Activated effector memory CD4-positive, alpha-beta T cell treated with Interleukin-2 at 50 U/mL for 16 hours (primary cell): Measurements from ENCODE around the gene AKAP9.
A peak's percentile ranks its signal among the peaks of the same experiment; 100 is the strongest.
"Not testable (repeated sequence)": the region's sequence is repeated elsewhere in the genome, so short reads cannot be mapped to it uniquely, and the experiment has no call there.

Experiments
- DNase-seq: peaks from one replicate; pipeline ENCODE4 v3.0.0-alpha.2; 2020

AKAP9 gene

DNA sequence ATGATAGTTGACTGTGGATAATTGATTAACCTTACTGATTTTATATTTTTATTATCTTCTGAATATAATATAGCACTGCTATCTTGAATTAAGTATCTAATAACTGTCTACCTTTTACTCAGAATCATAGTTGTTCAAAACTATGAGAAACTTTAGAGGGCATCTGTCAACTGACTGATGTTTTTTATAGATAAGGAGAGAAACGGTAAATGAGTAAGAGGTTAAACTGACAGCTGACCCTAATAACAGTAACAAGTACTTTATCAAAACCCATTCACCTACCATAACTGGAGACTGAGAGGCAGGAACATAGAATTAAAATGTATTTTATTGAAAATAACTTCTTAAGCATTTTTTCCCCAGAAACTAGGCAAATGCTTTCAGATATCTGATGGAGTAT, 131.5 kb downstream of the AKAP9 start:
- no peak for DNase-seq

DNA sequence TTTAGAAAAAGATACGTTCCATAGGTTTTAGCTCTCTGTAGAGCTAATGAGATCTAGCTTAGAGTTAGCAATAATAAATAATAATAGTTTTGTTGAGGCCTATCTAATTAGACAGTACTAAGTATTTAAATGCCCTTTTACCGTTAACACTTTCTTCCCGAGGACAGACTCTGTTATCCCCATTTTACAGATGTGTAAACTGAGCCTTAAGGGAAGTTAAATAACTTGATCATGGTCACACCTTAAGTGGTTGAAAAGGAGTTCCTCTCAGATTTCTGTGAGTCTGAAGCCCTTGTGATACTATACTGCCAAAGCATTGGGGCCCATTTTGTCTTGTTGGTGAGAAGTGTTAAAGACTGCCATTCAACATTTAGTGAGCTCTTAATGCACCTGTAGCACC, 132.0 kb downstream of the AKAP9 start:
- DNase-seq = no peak

DNA sequence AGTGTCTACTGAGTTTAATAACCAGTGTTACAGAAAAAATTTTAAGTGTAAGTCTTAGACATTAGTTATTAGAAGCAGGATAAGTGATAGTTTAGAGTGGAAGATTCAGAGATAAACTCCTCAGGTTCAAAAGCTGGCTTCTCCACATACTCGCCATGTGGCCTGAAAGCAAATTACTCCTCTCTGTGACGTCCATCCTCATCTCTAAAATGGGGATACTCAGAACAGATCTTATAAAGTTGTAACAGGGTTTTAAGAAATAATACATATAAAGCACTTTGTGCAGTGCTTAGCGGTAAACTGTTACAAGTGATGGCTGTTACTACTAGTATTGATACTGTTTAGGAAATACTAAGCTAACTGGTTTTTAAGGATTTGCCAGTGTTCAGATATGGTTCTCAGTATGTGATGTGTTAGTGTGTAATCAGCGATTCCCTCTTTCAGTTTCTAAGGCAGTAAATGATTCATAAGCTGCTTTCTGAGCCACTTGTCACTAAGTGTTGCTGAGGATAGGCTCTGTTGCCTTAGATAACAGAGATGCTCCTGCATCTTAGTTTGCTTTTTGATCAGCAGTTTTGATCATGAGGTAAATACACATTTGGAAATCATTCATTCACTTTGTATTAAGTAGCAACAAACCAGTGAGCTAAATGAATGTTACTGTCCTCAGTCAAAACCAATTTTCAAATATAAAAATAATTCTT, 134.9 kb downstream of the AKAP9 start:
- no peak for DNase-seq

GRCh38 chr7:92076509-92076908, 135.8 kb downstream of the AKAP9 start:
- no peak for DNase-seq

- not testable (repeated sequence) for DNase-seq
These were observed 143.3 kb downstream of the AKAP9 start for GRCh38 chr7:92083922-92084321.

- DNase-seq = no peak
These were observed 147.6 kb downstream of the AKAP9 start for GRCh38 chr7:92088266-92088665.

DNA sequence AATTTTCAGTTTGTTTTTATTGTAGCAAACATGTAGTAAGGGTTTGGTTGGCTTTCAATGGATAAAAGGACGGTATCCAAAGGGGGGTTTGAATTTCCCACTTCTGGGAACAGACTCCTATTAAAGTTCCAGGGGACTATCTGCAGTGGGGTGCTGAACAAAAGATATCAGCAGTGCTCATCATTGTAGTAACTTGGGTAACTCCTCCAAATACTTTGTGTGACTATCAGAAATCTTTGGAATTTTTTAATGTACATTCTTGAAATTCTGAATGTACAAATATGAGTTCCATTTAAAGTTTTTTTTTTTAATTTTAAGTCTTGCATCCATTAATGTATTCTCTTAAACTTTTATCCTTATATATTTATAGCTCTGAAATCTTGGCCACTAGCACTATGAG, 151.5 kb downstream of the AKAP9 start:
- DNase-seq = no peak

DNA sequence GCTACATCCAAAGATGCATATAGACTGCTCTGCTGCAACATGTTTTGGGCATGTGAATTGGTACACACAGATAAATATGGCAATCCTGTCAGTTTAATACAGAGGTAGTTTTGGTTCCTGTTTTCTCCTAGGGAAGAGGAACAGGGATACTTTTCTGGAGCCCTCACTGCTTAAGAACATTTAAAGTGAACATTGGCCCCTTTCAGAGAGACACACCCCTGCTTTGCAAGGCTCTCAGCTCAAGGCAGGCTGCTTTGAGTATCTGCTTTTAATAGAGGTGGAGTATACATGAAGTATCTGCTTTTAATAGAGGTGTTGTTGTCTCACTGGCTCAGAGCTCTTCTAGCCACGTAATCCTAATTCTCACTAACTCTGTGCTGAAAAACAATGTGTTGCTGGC, 154.7 kb downstream of the AKAP9 start:
- no peak for DNase-seq

- no peak for DNase-seq
These were observed 159.9 kb downstream of the AKAP9 start for GRCh38 chr7:92100534-92100933.

GRCh38 chr7:92102862-92103261, 162.2 kb downstream of the AKAP9 start:
- DNase-seq = not testable (repeated sequence)

DNA sequence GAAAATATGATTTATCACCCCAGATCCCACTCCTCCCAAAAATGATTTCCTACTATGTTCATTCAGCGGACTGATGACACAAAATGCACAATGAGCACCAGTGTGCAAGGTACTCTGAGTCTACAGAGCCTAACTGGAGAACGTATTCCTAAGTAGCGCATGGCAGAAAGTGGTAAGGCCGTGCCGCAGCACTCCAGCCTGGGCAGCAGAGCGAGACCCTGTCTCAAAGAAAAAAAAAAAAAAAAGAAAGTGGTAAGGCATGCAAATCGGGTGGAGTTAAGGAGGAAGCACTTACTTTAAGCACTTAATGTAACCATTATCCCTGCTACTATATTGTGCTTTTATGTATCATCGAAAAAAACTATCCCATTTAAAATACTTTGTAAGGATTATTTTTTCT, 168.2 kb downstream of the AKAP9 start:
- no peak for DNase-seq

DNA sequence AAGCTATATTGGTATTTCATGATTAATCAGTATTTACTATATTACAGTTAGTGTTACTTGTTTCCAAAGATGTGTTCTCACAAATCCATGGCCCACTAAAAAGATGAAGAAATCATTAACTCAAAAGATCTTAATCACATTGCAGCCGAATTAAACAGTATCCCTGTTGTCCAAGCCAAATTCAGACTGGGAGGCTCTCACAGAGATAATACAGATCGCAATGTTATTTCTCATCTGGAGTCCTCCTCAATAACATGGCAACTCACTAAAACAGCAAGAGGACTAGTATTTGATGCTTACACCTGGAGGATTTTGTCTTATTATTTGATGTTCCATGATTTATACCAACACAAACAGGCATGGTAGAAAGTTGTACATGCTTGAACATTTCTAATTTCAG, 170.2 kb downstream of the AKAP9 start:
- DNase-seq = no peak

DNA sequence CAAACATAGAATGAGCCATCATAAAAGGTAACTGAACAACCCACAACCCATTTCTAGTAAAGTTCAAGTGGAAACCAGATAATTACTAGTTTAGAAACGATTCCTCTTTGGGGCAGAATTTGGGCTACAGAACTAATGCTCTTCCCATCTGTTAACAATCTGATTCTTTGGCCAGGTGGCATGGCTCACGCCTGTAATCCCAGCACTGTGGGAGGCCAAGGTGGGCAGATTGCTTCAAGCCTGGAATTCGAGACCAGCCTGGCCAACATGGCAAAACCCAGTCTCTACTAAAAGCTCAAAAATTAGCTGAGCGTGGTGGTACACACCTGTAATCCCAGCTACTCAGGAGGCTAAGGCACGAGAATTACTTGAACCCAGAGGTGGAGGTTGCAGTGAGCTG, 175.2 kb downstream of the AKAP9 start:
- DNase-seq = no peak

- DNase-seq = no peak
These were observed 176.3 kb downstream of the AKAP9 start for GRCh38 chr7:92116949-92117348.

DNA sequence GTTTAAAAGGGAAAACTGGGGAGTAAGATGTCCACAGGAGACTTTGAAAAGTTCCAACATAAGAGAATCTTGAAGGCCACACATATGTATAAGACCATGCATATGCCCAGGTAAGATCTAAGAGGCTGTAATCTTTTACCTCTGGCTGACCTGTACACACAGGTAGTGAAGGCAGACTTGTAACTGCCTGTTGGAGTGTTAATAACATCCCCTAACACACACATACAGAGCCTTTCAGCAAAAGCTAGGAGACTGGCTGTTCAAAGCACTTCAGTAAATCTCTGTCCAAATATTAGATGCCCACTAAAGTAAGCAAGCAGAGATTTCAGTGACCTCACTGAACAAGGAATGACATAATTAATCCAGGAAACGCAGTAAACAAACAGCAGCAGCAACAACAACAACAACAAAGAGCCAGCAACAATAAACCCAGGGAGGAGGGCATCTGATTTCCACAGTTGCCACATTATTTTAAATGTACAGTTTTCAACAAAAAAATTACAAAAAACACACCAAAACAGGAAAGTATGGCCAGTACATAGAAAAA, 178.6 kb downstream of the AKAP9 start:
- no peak for DNase-seq

DNA sequence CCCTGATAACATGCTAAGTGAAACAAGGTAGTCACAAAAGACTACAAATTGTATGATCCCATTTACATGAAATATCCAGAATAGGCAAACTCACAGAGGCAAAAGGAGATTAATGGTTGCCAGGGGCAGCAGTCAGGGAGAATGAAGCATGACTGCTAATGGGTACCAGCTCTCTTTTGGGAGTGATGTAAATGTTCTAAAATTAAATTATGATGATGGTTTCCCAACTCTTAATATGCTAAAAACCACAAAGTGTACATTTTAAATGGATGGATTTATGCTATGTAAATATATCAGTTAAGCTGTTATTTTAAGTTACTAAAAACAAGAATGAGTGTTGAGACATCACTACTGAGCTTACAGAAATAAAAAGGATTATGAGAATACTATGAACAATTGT, 181.0 kb downstream of the AKAP9 start:
- no peak for DNase-seq

- DNase-seq = no peak
These were observed 190.4 kb downstream of the AKAP9 start for GRCh38 chr7:92131093-92131492.

DNA sequence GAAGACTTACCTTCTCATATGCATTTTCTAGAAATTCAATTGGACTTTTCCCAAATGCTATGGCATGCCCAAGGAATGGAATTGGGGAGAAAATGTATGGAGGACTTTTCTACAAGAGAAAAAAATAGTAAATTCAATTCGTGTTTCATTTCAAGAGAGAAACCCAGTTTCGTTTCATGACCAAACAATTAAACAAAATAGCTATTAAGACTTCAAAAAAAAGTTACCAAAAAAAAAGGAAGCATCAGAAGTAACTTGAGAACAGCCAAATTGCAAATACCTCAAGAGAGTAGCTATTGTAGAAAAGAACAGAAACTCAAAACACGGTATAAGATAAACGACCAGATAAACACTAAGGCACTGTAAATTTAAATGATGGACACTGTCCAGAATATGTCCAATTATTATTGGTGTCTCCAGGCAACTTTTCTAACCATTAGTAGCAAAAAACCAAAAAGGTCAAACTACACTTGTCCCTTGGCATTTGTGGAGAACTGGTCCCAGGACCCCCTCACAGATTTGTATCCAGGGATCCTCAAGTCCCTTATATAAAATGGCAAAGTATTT, 191.2 kb downstream of the AKAP9 start:
- no peak for DNase-seq

GRCh38 chr7:92133133-92133736, 192.6 kb downstream of the AKAP9 start:
- DNase-seq = no peak

DNA sequence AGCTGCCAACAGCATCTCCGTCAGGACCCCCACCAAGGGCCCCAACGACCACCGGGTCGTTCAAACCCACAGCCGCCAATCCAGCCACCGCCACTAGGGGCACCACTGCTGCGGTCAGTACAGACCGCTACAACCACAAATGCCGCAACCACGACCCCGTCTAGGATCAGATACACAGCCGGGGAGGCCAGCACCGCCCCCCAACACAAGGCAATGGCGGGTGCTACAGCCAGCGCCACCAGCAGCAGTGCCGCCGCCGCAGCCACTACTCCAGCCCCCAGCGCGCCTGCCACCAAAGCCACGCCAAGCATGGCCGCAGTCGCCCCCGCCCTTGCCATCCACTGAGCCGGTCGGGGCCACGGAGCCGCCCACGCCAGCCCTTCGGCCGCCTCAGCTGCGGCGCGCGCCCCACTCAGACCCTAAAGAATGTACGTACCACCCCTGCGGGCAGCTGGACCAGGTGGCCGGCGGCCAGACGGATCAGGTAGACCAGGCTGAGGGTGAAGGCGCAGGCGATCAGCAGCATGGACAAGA, 193.1 kb downstream of the AKAP9 start:
- peak; percentile 18 for DNase-seq

DNA sequence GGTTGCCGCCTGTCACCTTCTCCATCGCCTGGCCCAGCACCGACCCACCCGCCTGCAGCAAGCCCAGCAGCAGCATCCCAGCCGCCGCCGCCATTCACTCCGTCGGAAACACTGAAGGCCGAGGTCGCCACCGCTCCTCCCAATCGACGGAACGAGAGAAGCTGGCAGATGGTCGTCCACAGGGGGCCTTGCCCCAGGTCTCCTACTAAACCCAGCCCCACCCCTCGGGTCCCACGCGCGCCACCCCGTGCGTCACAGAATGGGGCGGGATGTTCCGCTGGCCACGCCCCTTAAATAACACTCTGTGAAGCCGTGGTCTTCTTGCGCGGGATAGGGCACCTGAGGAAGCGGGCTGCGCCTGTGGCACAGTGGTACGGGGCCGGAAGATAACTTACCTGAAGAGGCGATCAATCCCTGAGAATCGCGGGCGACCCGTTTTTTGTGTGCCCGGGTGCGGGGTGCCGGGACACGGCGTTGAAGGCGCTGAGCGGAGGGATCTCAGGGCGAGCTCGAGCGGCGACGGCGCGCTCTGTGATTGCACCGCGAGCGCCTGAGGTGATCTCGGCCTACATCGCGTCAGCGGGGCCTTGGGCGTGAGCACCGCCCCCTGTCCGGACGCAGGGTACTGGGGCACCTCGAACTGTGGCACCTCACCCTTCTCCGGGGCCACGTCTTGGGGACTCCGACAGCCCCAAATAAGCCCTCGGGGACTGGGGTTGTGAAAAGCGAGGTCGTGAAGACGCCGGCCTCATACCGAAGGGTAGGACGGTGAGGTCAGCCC, 193.8 kb downstream of the AKAP9 start, which contains the start of gene CYP51A1:
TSS of gene CYP51A1 (minus strand) at position 207 of the 781 bp plus-strand sequence. CDS start at position 94, 113 bp downstream.
- DNase-seq = peak; percentile 89

DNA sequence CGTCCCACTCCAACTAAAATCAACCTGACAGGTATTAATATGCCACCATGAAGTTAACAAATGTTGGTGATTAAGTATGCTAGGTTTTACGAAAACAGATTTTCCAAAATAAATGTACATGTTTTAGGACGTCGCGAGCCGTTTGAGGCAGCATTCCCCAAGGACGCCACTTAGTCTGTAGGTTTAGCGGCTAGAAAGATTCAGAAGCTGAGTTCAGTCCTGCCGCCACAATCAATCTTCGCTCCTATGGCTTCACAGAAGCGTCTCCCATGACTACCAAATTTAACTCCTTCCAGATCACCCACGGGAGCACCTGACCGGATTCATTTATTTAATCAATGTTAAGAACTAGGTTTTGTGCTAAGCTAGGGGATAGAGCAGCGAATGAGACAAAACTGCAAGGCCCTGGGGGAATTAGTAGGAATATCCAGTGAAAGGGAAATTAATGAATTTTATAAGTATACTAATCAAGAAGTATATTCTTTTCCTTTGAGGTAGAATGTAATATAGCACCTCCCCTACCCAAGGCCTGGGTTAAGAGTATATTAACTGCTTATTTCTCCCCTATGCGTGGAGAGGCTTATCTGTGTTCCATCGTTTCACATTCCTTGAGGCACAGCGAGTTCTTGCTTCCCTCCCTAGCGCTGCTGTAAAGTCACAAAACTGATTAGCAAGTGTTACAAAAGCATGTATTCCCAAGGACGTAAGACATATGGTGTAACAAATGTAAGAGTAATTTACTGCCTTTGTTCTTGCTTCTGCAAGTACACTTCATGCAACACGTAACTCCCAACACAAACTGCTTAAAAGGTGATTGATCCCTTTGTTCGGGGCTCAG, 194.6 kb downstream of the AKAP9 start:
- DNase-seq = no peak
